Uterus (tissue), 4 donors: ENCODE data around the gene HOXA3. TPM values are rescaled to one million over a fixed set of nuclear protein-coding genes. Genes with fewer than 3 reads are reported as not detected.

Experiments
- DNase-seq, 2 donors: peaks; one replicate each; pipeline ENCODE4 v3.0.0-alpha.2; 2019 to 2020
- H3K27ac ChIP-seq, 2 donors: fragments of 200-600 bp; sonication (generic); 1 replicate in 1 of 2; 2 replicates in 1 of 2; pipeline ENCODE4 v1.5.1; 2016 to 2018
- H3K27me3 ChIP-seq, 2 donors: fragments of 200-600 bp; sonication (generic); one replicate each; pipeline ENCODE4 v1.5.1; 2018 to 2019; ENCODE audit warnings: control low read depth in 1 of 2
- H3K36me3 ChIP-seq, 2 donors: fragments of 200-600 bp; sonication (generic); one replicate each; pipeline ENCODE4 v1.5.1; 2019; ENCODE audit warnings: control low read depth in 1 of 2
- H3K4me1 ChIP-seq, 2 donors: fragments of 200-600 bp; sonication (generic); one replicate each; pipeline ENCODE4 v1.5.1; 2018 to 2019; ENCODE audit warnings: control low read depth in 1 of 2
- H3K4me3 ChIP-seq, 2 donors: fragments of 200-600 bp; sonication (generic); 1 replicate in 1 of 2; 2 replicates in 1 of 2; pipeline ENCODE4 v1.5.1; 2018 to 2019; ENCODE audit warnings: mild to moderate bottlenecking in 1 of 2
- H3K9me3 ChIP-seq, 2 donors: fragments of 200-600 bp; sonication (generic); one replicate each; pipeline ENCODE4 v1.5.1; 2019; ENCODE audit warnings: control low read depth in 1 of 2
- CTCF ChIP-seq, 4 experiments: fragments of 200-600 bp in 2 of 4; fragments of 450-650 bp in 2 of 4; sonication (generic) in 2 of 4; IDR thresholded peaks; one replicate each; pipeline ENCODE4 v1.5.1; 2016 to 2019; ENCODE audit warnings: antibody characterized with exemption in 4 of 4, mild to moderate bottlenecking in 2 of 4, moderate library complexity in 1 of 4
- POLR2A ChIP-seq, 2 donors: fragments of 450-650 bp; IDR thresholded peaks; one replicate each; pipeline ENCODE4 v1.6.1; 2016; ENCODE audit warnings: antibody characterized with exemption in 2 of 2, mild to moderate bottlenecking in 1 of 2, moderate library complexity in 1 of 2
- intact Hi-C: fragments of 100-400 bp; cut with DNase I; formaldehyde crosslinking; loops from one replicate; pipeline ENCODE4 v1.15.1; 2023; ENCODE audit warnings: low total_unique reads
- total RNA-seq, 4 donors: library from RNA; depleted of rRNA in 3 of 4; stranded (reverse); fragments of >200 nt in 3 of 4; gene quantifications; one replicate each; pipeline versions ENCODE4 v1.1.0 to v1.2.4, GENCODE V29; 2014 to 2023
- donor health status: DM: yes; HTN: yes; CAD: no.

HOXA3 gene
- total RNA-seq, 4 donors from 2014 or later, result 1.0 to 34.5 (median 19.0) TPM

- H3K36me3 ChIP-seq, result no peaks in the 10 kb centered on the region
- peak overlapping the region in 1 of 2 donors; percentile 27 for H3K4me3 ChIP-seq
- H3K27ac ChIP-seq, result peak overlapping the region; percentile 44 to 71
- no peaks in the 10 kb centered on the region for H3K27me3 ChIP-seq
- intact Hi-C loops, result no loop called here
- TF ChIP-seq POLR2A (IDR thresholded peaks at IDR 0.05), result no peak
- TF ChIP-seq CTCF (IDR thresholded peaks at IDR 0.05), result no peak
- peaks cover 0 to 6% of the 10 kb centered on the region in 2 donors for H3K4me1 ChIP-seq
- no peaks in the 10 kb centered on the region for H3K9me3 ChIP-seq
- no peak for DNase-seq
These were observed 46.0 kb downstream of the HOXA3 start for GRCh38 chr7:27106181-27106900.

- intact Hi-C loops, result no loop called here
- no peaks in the 10 kb centered on the region for H3K4me1 ChIP-seq
- no peak overlapping the region for H3K4me3 ChIP-seq
- no peak for TF ChIP-seq POLR2A (IDR thresholded peaks at IDR 0.05)
- no peak for TF ChIP-seq CTCF (IDR thresholded peaks at IDR 0.05)
- no peaks in the 10 kb centered on the region for H3K9me3 ChIP-seq
- H3K27me3 ChIP-seq, result no peaks in the 10 kb centered on the region
- H3K36me3 ChIP-seq, result no peaks in the 10 kb centered on the region
- H3K27ac ChIP-seq, result peak overlapping the region; percentile 44 to 71
- DNase-seq, result no peak
These were observed 46.9 kb downstream of the HOXA3 start for GRCh38 chr7:27105301-27106031.

- H3K4me1 ChIP-seq, result no peaks in the 10 kb centered on the region
These were observed 47.9 kb downstream of the HOXA3 start for GRCh38 chr7:27104341-27105058.

GRCh38 chr7:27103489-27104226 lies 48.7 kb downstream of the HOXA3 start:
- peak overlapping the region in 1 of 2 donors; percentile 9 for H3K27ac ChIP-seq
- no peak for TF ChIP-seq POLR2A (IDR thresholded peaks at IDR 0.05)
- TF ChIP-seq CTCF (IDR thresholded peaks at IDR 0.05), result no peak
- H3K9me3 ChIP-seq, result no peaks in the 10 kb centered on the region
- intact Hi-C loops, result no loop called here
- DNase-seq, result no peak
- H3K4me1 ChIP-seq, result no peaks in the 10 kb centered on the region
- no peak overlapping the region for H3K4me3 ChIP-seq
- H3K36me3 ChIP-seq, result no peaks in the 10 kb centered on the region
- no peaks in the 10 kb centered on the region for H3K27me3 ChIP-seq

More at GRCh38 chr7:27104341-27105058, 47.9 kb downstream of the HOXA3 start:
- intact Hi-C loops, result no loop called here
- no peaks in the 10 kb centered on the region for H3K27me3 ChIP-seq
- DNase-seq, result no peak
- H3K4me3 ChIP-seq, result no peak overlapping the region
- TF ChIP-seq POLR2A (IDR thresholded peaks at IDR 0.05) (no peak), CTCF (IDR thresholded peaks at IDR 0.05) (no peak)
- H3K9me3 ChIP-seq, result no peaks in the 10 kb centered on the region
- peak overlapping the region in 1 of 2 donors; percentile 9 for H3K27ac ChIP-seq
- H3K36me3 ChIP-seq, result no peaks in the 10 kb centered on the region
